Measurements from ENCODE around the gene ADARB1.

Gene ADARB1

DNA sequence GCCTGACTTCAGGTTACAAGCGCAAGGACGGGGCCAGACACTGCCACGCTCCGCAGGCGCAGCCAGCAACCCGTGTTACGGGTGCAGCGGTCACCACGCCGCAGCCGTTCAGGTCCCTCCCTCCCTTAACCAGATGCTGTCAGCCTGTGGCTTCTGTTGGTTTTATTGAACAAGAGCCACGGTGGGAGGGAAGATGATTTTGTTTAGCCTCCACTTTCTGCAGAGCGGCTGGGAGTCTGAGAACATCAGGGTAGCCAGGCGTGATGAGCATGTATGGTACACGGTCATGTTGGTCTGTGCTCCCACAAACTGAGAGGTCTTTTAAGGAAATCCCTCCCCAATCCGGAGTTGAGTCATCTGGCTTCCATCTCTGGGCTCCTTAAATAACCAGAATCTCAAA, 18.5 kb upstream of the ADARB1 start:
- no peak for DNase-seq (ENCODE audit: extremely low read depth, insufficient read length)
- H3K36me3 ChIP-seq (ENCODE audit: control insufficient read depth, insufficient read depth, low read length) = no peaks in the 10 kb centered on the region
- no peak overlapping the region for H3K4me3 ChIP-seq (replicated peaks; ENCODE audit: low read depth, low read length)
- H3K27me3 ChIP-seq (replicated peaks; ENCODE audit: control insufficient read depth, insufficient read depth, low read length) = peaks cover 2% of the 10 kb centered on the region; the same call in 1 of the 2 replicates
- TF ChIP-seq, protein P1, sequence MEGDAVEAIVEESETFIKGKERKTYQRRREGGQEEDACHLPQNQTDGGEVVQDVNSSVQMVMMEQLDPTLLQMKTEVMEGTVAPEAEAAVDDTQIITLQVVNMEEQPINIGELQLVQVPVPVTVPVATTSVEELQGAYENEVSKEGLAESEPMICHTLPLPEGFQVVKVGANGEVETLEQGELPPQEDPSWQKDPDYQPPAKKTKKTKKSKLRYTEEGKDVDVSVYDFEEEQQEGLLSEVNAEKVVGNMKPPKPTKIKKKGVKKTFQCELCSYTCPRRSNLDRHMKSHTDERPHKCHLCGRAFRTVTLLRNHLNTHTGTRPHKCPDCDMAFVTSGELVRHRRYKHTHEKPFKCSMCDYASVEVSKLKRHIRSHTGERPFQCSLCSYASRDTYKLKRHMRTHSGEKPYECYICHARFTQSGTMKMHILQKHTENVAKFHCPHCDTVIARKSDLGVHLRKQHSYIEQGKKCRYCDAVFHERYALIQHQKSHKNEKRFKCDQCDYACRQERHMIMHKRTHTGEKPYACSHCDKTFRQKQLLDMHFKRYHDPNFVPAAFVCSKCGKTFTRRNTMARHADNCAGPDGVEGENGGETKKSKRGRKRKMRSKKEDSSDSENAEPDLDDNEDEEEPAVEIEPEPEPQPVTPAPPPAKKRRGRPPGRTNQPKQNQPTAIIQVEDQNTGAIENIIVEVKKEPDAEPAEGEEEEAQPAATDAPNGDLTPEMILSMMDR (IDR thresholded peaks at IDR 0.05; ENCODE audit: insufficient read depth, low read length, poor library complexity, severe bottlenecking) = no peak

DNA sequence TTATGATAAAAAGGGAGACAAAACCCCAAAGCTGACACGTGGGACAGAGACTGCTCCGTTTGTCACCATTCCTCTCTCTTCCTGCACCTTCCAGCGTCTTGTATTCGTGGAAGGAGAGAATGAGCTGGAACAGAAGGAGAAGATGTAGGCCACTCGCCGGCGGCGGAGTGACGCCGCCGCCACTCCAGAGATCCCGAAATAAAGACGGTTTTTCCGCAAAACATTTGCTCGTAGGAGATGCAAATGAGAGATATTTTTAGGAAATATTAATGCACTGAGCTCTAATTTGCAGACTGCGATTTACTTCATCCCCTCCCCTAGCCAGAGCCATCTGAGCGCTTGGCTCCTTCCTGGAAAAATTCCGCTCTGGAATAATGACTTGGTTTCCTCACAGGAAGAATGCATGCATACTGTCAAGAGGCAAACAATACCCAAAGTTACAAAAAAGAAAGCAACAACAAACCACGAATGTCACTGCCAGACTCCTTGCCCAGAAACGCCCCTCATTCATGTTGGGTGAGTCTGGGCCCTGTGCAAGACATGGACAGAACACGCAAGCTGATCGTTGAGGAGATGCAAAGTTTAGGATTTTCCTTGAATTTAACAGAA, 18.0 kb upstream of the ADARB1 start:
- no peak for DNase-seq (ENCODE audit: extremely low read depth, insufficient read length)
- no peaks in the 10 kb centered on the region for H3K36me3 ChIP-seq (ENCODE audit: control insufficient read depth, insufficient read depth, low read length)
- no peak overlapping the region for H3K4me3 ChIP-seq (replicated peaks; ENCODE audit: low read depth, low read length)
- TF ChIP-seq, protein P1 (IDR thresholded peaks at IDR 0.05; ENCODE audit: insufficient read depth, low read length, poor library complexity, severe bottlenecking) = no peak
- peaks cover 2% of the 10 kb centered on the region; the same call in 1 of the 2 replicates for H3K27me3 ChIP-seq (replicated peaks; ENCODE audit: control insufficient read depth, insufficient read depth, low read length)

DNA sequence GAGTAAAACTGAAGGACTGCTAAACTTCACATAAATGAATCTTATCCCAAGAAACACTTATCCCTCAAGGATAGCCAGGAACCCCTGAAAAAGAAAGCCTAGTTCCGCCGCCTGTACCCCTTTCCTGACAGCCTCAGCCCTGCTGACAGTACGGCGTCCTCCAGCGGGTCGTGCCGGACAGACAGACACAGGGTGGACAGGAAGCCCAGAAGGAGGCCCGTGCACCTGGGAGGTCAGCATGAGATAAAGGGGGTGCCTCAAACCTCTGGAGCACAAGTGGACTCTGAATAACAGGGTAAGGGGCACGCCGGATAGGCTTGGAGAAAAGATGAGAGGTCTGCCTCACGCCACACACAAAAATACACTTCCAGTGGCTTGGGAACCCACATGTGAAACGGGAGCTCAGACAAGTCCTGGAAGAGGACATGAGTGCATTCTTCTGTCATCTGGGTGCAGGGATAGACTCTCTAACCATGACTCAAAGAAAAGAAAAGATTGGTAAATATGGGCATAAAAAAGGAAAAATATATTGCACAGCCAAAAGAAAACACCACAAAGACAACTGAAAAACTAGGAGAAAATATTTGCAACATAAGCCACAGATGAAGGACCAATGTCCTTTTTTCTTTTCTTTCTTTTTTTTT, 17.3 kb upstream of the ADARB1 start:
- TF ChIP-seq, protein P1 (IDR thresholded peaks at IDR 0.05; ENCODE audit: insufficient read depth, low read length, poor library complexity, severe bottlenecking) = no peak

DNA sequence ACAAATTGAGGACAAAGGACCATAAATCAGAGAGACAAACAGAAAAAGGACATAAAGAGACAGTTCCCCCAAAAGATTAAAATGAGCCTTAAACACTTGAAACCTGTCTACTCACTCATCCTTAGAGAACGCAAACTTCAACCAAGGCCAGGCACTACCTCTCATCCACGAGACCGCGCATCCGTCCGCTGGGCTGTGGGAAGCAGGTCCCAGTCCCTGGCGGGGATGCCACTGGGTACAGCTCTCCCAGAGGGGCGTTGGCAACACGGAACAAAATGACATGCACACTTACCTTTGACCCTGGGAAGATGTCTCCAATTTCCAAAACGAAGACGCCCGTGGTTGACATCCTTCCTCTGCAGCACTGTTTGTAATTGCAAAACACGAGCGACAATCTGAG, 16.5 kb upstream of the ADARB1 start:
- no peak overlapping the region for H3K4me3 ChIP-seq (replicated peaks; ENCODE audit: low read depth, low read length)
- H3K27me3 ChIP-seq (replicated peaks; ENCODE audit: control insufficient read depth, insufficient read depth, low read length) = peaks cover 2% of the 10 kb centered on the region; the same call in 1 of the 2 replicates
- TF ChIP-seq, protein P1 (IDR thresholded peaks at IDR 0.05; ENCODE audit: insufficient read depth, low read length, poor library complexity, severe bottlenecking) = no peak
- no peaks in the 10 kb centered on the region for H3K36me3 ChIP-seq (ENCODE audit: control insufficient read depth, insufficient read depth, low read length)
- no peak for DNase-seq (ENCODE audit: extremely low read depth, insufficient read length)

More for the DNA sequence above, 17.3 kb upstream of the ADARB1 start:
- Histone ChIP-seq H3K36me3 (ENCODE audit: control insufficient read depth, insufficient read depth, low read length) (no peaks in the 10 kb centered on the region), H3K27me3 (replicated peaks; ENCODE audit: control insufficient read depth, insufficient read depth, low read length) (peaks cover 2% of the 10 kb centered on the region; the same call in 1 of the 2 replicates), H3K4me3 (replicated peaks; ENCODE audit: low read depth, low read length) (no peak overlapping the region)
- DNase-seq (ENCODE audit: extremely low read depth, insufficient read length) = no peak

DNA sequence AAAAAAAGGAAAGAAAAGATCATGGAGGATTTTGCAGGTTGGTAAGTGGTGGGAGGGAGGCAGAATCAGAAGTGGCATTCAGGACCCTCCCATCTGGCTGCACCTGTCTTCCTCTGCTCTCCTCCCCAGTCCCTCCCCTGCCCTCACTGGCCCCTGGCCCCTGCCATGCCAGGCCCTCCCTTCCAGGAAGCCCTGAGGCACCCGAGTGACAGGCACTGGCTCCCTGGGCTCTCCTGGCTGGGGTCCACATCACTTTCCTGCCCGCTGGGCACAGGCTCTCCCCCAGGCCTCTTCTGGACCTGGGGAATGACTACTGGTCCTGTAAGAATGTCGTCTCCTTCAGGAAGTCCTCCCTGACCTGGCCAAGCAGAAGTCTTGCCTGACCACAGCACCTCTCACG, 15.3 kb upstream of the ADARB1 start:
- Histone ChIP-seq H3K4me3 (replicated peaks; ENCODE audit: low read depth, low read length) (no peak overlapping the region), H3K36me3 (ENCODE audit: control insufficient read depth, insufficient read depth, low read length) (no peaks in the 10 kb centered on the region), H3K27me3 (replicated peaks; ENCODE audit: control insufficient read depth, insufficient read depth, low read length) (no peaks in the 10 kb centered on the region; the same call in 1 of the 2 replicates)
- TF ChIP-seq, protein P1 (IDR thresholded peaks at IDR 0.05; ENCODE audit: insufficient read depth, low read length, poor library complexity, severe bottlenecking) = no peak
- no peak for DNase-seq (ENCODE audit: extremely low read depth, insufficient read length)
